Measurements from ENCODE around the gene TMEM97.

Gene TMEM97

GRCh38 chr17:28298449-28298848, 20.6 kb upstream of the TMEM97 start:
- Histone ChIP-seq H3K9me3 (ENCODE audit: control insufficient read depth, insufficient read depth, low read depth, low read length) (no peaks in the 10 kb centered on the region), H3K27ac (ENCODE audit: extremely low read depth, low read depth, low read length) (no peak overlapping the region), H3K4me3 (ENCODE audit: low read depth, low read length) (no peak overlapping the region), H3K4me1 (ENCODE audit: control insufficient read depth, insufficient read depth, low read length) (no peaks in the 10 kb centered on the region), H3K36me3 (ENCODE audit: control insufficient read depth in 2 of 2, insufficient read depth in 1 of 2, low read length in 2 of 2) (no peaks in the 10 kb centered on the region)
- CTCF ChIA-PET: interaction anchor here (0.6 to 1.5 kb wide), 4 partner anchors 9 to 145 kb away, joined by 3 read pairs; partner anchors contain the start of genes IFT20 and TNFAIP1
- TF ChIP-seq ZNF670 (tag by site-specific recombination; IDR thresholded peaks at IDR 0.05; ENCODE audit: low read depth) (no peak), ZNF10 (tag by site-specific recombination; IDR thresholded peaks at IDR 0.05) (no peak), ZNF837 (tag by site-specific recombination; IDR thresholded peaks at IDR 0.05) (no peak), ZNF600 (tag by site-specific recombination; IDR thresholded peaks at IDR 0.05) (no peak), ZNF510 (tag by site-specific recombination; IDR thresholded peaks at IDR 0.05; ENCODE audit: insufficient replicate concordance) (no peak), ZNF280C (tag by site-specific recombination; IDR thresholded peaks at IDR 0.05) (no peak), ZNF121 (tag by site-specific recombination; IDR thresholded peaks at IDR 0.05) (no peak), ZNF654 (tag by site-specific recombination; IDR thresholded peaks at IDR 0.05; ENCODE audit: low read depth) (no peak), PRDM1 (tag by site-specific recombination; IDR thresholded peaks at IDR 0.05) (no peak), ZNF518A (tag by site-specific recombination; conservative IDR thresholded peaks at IDR 0.05; ENCODE audit: low read depth) (no peak), MYNN (tag by site-specific recombination; IDR thresholded peaks at IDR 0.05; ENCODE audit: borderline replicate concordance) (no peak), ZNF341 (tag by site-specific recombination; IDR thresholded peaks at IDR 0.05; ENCODE audit: low read depth) (no peak), PRDM2 (tag by site-specific recombination; IDR thresholded peaks at IDR 0.05; ENCODE audit: borderline replicate concordance) (no peak), HOXA7 (CRISPR knock-in tag; IDR thresholded peaks at IDR 0.05; ENCODE audit: borderline replicate concordance) (no peak), ZBTB48 (tag by site-specific recombination; IDR thresholded peaks at IDR 0.05) (no peak), ZNF426 (tag by site-specific recombination; IDR thresholded peaks at IDR 0.05) (no peak)
- TF ChIP-seq, protein P1, sequence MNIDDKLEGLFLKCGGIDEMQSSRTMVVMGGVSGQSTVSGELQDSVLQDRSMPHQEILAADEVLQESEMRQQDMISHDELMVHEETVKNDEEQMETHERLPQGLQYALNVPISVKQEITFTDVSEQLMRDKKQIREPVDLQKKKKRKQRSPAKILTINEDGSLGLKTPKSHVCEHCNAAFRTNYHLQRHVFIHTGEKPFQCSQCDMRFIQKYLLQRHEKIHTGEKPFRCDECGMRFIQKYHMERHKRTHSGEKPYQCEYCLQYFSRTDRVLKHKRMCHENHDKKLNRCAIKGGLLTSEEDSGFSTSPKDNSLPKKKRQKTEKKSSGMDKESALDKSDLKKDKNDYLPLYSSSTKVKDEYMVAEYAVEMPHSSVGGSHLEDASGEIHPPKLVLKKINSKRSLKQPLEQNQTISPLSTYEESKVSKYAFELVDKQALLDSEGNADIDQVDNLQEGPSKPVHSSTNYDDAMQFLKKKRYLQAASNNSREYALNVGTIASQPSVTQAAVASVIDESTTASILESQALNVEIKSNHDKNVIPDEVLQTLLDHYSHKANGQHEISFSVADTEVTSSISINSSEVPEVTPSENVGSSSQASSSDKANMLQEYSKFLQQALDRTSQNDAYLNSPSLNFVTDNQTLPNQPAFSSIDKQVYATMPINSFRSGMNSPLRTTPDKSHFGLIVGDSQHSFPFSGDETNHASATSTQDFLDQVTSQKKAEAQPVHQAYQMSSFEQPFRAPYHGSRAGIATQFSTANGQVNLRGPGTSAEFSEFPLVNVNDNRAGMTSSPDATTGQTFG (tag by site-specific recombination; IDR thresholded peaks at IDR 0.05; ENCODE audit: borderline replicate concordance): no peak
- TF ChIP-seq, protein P2, sequence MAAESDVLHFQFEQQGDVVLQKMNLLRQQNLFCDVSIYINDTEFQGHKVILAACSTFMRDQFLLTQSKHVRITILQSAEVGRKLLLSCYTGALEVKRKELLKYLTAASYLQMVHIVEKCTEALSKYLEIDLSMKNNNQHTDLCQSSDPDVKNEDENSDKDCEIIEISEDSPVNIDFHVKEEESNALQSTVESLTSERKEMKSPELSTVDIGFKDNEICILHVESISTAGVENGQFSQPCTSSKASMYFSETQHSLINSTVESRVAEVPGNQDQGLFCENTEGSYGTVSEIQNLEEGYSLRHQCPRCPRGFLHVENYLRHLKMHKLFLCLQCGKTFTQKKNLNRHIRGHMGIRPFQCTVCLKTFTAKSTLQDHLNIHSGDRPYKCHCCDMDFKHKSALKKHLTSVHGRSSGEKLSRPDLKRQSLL (tag by site-specific recombination; IDR thresholded peaks at IDR 0.05): no peak
- TF ChIP-seq, protein P3, sequence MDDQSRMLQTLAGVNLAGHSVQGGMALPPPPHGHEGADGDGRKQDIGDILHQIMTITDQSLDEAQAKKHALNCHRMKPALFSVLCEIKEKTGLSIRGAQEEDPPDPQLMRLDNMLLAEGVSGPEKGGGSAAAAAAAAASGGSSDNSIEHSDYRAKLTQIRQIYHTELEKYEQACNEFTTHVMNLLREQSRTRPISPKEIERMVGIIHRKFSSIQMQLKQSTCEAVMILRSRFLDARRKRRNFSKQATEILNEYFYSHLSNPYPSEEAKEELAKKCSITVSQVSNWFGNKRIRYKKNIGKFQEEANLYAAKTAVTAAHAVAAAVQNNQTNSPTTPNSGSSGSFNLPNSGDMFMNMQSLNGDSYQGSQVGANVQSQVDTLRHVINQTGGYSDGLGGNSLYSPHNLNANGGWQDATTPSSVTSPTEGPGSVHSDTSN (CRISPR knock-in tag; IDR thresholded peaks at IDR 0.05): no peak
- POLR2A ChIA-PET: no interaction called here
